NOMO-1 treated with dmso at 0.1 percent for 144 hours (cell line): ENCODE measurements around the gene TAF10.

Experiments
- DNase-seq: peaks from one replicate; lab custom pipeline; 2025; ENCODE audit not compliant: unreplicated experiment; lab: John Stamatoyannopoulos, UW

TAF10 gene

GRCh38 chr11:6612213-6613041, at the start of gene TAF10:
Gene TAF10 (minus strand): TSS chr11:6612216. CDS start chr11:6612189, 27 bp downstream.
- peak; percentile 96 for DNase-seq

DNA sequence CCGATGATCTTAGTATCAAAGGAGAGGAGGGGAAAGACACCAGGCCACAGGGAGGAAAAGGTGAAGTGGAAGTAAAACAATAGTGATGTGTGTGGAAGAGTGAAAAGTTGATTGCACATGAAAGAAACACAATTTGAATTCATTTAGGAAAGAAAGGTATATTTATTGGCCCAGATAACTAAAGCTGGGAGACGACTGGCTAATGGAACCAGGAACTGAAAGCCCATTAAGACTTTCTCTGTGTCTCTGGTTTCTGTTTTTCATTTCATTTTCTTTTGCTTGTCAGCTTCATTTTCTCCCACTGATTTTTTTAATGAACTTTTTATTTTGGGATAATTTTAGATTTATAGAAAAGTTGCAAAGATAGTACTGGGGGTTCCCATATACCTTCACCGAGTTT, 48.7 kb upstream of the TAF10 start:
- no peak for DNase-seq

- no peak for DNase-seq
These were observed 46.6 kb upstream of the TAF10 start for GRCh38 chr11:6658647-6659046.

- no peak for DNase-seq
These were observed 45.3 kb upstream of the TAF10 start for GRCh38 chr11:6657346-6657745.

GRCh38 chr11:6656936-6657335, 44.9 kb upstream of the TAF10 start:
- no peak for DNase-seq

GRCh38 chr11:6656584-6656915, 44.5 kb upstream of the TAF10 start:
- DNase-seq: no peak

GRCh38 chr11:6655790-6656583, 44.0 kb upstream of the TAF10 start, which contains the start of gene DCHS1:
Gene DCHS1 (minus strand): TSS chr11:6655809. CDS start chr11:6641613, 14,196 bp downstream.
- no peak for DNase-seq

DNA sequence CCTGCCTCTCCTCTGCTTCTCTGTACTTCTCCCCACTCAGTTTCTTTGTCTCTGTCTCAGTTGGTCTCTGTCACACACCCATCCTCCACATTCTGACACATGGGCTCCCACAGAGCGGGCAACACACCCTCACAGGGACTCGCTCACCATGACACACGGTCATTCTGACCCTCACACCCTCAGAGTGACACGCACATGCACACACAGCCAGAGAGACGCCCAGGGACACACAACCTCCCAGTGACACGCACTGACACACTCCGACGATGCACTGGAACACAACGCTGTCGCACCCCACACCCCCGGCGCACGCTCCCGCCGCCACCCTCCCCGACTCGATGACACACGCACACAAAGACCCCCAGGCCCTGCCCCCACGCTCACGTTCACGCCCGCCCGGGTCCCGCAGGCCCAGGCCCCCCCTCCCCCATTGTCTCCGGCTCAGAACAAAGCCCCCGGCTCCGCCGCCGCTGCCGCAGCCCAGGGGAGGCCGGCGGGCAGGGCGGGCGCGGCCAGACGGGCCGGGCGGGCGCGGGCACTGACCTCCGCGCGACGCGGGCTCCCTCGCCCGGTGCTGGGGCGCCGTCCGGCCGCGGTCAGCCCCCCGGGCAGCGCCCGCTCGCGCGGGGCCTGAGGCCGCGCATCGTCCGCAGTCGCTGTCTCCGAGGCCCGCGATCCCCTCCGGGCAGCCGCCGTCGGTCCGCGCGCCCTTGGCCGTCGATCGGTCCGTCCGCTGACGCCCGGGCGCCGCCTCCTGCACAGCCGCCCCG, 43.2 kb upstream of the TAF10 start:
- DNase-seq: no peak

- no peak for DNase-seq
These were observed 42.4 kb upstream of the TAF10 start for GRCh38 chr11:6654281-6655019.

DNA sequence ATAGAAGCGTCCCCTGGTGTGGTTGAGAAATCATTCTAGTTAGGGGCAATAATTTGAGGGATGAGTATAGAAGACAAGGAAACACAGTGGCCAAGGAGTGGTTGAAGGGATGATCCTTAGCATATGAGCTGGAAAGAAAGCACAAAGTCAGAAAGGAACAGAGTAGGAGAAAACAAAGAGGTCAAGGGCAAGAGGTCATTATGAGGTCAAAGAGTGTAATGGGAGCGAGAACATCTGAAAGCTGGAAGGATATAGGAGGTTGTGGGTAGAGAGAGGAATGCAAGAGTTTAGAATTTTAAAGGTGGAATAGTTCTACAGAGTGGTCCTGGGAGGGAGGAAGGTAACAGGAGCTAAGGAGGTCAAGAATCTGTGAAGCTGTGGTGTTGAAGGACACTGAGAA, 41.6 kb upstream of the TAF10 start:
- DNase-seq: no peak

DNA sequence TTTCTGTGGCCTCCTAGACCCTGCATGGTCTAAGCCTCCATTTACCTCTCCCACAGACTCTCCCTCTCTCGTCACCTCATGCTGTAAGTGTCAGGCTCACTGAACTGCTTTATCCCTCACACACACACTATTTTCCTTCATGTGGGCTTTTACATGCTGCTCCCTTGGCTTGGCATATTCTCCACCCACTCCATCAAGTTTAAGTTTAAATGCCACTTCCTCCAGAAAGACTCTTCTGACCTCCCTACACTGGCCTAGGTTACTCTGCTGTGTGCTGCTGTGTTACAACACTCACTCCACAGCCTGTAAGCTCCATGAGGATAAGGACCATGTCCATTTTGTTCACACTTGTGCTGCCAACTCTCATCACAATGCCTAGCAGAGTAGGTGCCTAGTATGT, 41.1 kb upstream of the TAF10 start:
- no peak for DNase-seq

DNA sequence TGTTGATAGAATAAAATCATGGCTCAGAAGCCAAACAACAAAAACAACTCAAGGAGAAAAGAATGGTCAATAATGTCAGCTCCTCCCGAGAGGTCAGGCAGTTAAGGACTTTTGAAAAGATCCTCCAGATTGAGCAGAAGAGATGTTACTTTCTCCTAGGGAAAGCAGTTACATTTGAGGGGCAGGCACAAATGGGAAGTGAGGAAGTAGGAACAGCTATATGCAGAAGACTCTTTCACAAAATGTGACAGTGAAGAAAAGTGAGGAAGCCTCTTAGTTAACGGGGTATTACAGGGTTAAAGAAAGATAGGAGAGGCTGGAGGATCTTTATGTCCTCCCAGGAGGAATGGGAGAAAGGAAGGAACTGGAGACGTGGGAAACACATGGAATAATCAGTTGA, 40.2 kb upstream of the TAF10 start:
- DNase-seq: no peak

GRCh38 chr11:6650980-6651379, 39.0 kb upstream of the TAF10 start:
- no peak for DNase-seq

GRCh38 chr11:6650104-6650503, 38.1 kb upstream of the TAF10 start:
- DNase-seq: no peak

- DNase-seq: no peak
These were observed 36.5 kb upstream of the TAF10 start for GRCh38 chr11:6648501-6648900.

- no peak for DNase-seq
These were observed 35.8 kb upstream of the TAF10 start for GRCh38 chr11:6647836-6648235.

GRCh38 chr11:6646918-6647679, 35.1 kb upstream of the TAF10 start:
- DNase-seq: peak; percentile 93

DNA sequence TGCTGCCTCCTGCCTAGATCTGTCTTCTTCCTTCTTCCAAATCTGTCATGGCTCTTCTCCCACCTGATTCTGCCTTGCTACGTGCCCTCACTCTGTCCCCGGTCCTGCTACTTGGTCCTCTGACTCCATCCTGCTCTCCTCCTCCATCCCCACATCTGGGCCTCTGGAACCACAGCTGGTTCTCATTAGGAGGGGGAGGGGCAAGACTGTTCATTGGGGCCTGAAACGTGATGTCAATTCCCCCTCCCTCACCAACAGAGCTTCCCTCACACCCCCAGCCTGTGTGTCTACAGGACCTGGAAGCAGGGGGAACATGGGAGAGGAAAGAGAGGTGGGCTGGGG, 34.5 kb upstream of the TAF10 start:
- no peak for DNase-seq

DNA sequence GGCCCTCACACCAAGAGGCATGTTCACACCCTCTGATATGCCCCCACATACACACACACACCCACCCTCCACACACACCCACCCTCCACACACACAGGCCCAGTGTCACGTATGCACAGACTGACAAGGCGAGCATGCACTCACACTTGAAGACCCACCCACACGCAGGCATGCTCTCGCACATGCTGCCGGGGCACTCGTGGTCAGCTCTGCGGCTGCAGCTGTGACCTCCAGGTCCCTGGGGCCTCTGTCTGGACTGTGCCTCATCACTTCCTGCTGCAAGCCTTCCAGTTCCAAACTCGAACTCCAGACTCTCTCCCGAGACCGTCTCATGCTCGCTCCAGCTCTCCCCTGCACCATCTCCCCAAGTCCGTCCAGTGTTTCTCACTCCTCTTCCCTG, 34.1 kb upstream of the TAF10 start:
- no peak for DNase-seq

GRCh38 chr11:6642957-6643356, 30.9 kb upstream of the TAF10 start:
- no peak for DNase-seq
